Measurements from ENCODE around the gene PURA.

- TF ChIP-seq YY1 (IDR thresholded peaks at IDR 0.05; ENCODE audit: low read depth) (no peak), CREB1 (IDR thresholded peaks at IDR 0.05; ENCODE audit: low read depth) (no peak), TAF1 (IDR thresholded peaks at IDR 0.05; ENCODE audit: low read depth) (no peak), ZBTB7A (IDR thresholded peaks at IDR 0.05; ENCODE audit: low read depth) (no peak), FOXM1 (IDR thresholded peaks at IDR 0.05; ENCODE audit: borderline replicate concordance, low read depth) (no peak), EP300 (IDR thresholded peaks at IDR 0.05; ENCODE audit: borderline replicate concordance) (no peak), RAD21 (IDR thresholded peaks at IDR 0.05; ENCODE audit: low read depth) (no peak), CEBPB (IDR thresholded peaks at IDR 0.05) (no peak), MAX (IDR thresholded peaks at IDR 0.05) (no peak), NFIC (IDR thresholded peaks at IDR 0.05) (no peak)
Measured at GRCh38 chr5:140136624-140137023, 22.7 kb downstream of the PURA start.
